Ovary (tissue), 9 donors: ENCODE data around the gene GNPTG. TPM values are rescaled to one million over a fixed set of nuclear protein-coding genes. Genes with fewer than 3 reads are reported as not detected.

ENCODE experiments used
- DNase-seq, 5 donors: peaks; one replicate each; pipeline ENCODE4 v3.0.0-alpha.2; 2019 to 2020
- H3K27ac ChIP-seq, 2 donors: fragments of 200-600 bp; one replicate each; pipeline versions ENCODE4 v1.5.1 to v1.8.0; 2019 to 2022
- H3K27me3 ChIP-seq: fragments of 200-600 bp; one replicate; pipeline ENCODE4 v1.8.0; 2022
- H3K36me3 ChIP-seq: fragments of 200-600 bp; sonication (generic); one replicate; pipeline ENCODE4 v1.5.1; 2019
- H3K4me1 ChIP-seq: one replicate; pipeline ENCODE4 v1.8.1; 2013; ENCODE audit warnings: mild to moderate bottlenecking, moderate library complexity; ENCODE audit not compliant: insufficient read depth
- H3K4me3 ChIP-seq: fragments of 200-600 bp; sonication (generic); one replicate; pipeline ENCODE4 v1.5.1; 2017
- H3K9me3 ChIP-seq, 2 donors: fragments of 200-600 bp in 1 of 2; sonication (generic) in 1 of 2; one replicate each; pipeline versions ENCODE4 v1.5.1 to v1.8.1; 2013 to 2019; ENCODE audit warnings: mild to moderate bottlenecking in 1 of 2, moderate library complexity in 1 of 2
- EP300 ChIP-seq: sonication (generic); formaldehyde crosslinking; IDR thresholded peaks from one replicate; pipeline ENCODE4 v1.6.1; 2017; ENCODE audit warnings: antibody characterized with exemption
- POLR2A ChIP-seq: fragments of 450-650 bp; IDR thresholded peaks from one replicate; pipeline ENCODE4 v1.6.1; 2017; ENCODE audit warnings: antibody characterized with exemption, mild to moderate bottlenecking, moderate library complexity
- WGBS, 3 donors: extraction: QIAGEN DNeasy Blood & Tissue Kit in 1 of 3; methylation state at CpG; one replicate each; pipeline versions ENCODE4 v1.1.5 to v1.1.7; 2013 to 2017; 5-methylcytosine and 5-hydroxymethylcytosine counted together
- intact Hi-C, 4 donors: fragments of 100-400 bp; cut with DNase I; formaldehyde crosslinking; loops; one replicate each; pipeline versions ENCODE4 v1.11.0 to v1.15.1; 2022 to 2023
- polyA plus RNA-seq, 2 donors: library from polyadenylated mRNA; stranded (reverse); fragments of 200-250 nt in 1 of 2; fragments of 350-450 nt in 1 of 2; fragmentation: Illumina TruSeq in 1 of 2; extraction: RNeasy Lipid Tissue Mini Kit (QIAGEN cat#74804) in 1 of 2; gene quantifications; one replicate each; pipeline ENCODE4 v1.2.3, GENCODE V29; 2013 to 2014
- total RNA-seq, 7 donors: library from RNA; depleted of rRNA in 2 of 7; stranded (reverse); fragments of >200 nt in 2 of 7; fragmentation: NEBNext Ultra II Directional in 3 of 7; extraction: Animal tissue kit (Norgen Biotek cat#: 25700) in 3 of 7; gene quantifications; one replicate each; pipeline versions ENCODE4 v1.1.0 to v1.2.4, GENCODE V29; 2016 to 2023
- TF ChIP-seq, protein P1 (sequence below), 3 donors: fragments of 450-650 bp in 2 of 3; fragments of 200-600 bp in 1 of 3; IDR thresholded peaks; one replicate each; pipeline versions ENCODE4 v1.5.1 to v1.8.0; 2016 to 2022; ENCODE audit warnings: antibody characterized with exemption in 3 of 3, mild to moderate bottlenecking in 1 of 3
- donor health status: DM: no; HTN: no; CAD: no; lungs with moderate emphysema.
- donor health status: DM: no; HTN: no; CAD: no.
- donor health status: Bipolar disorder and iron deficiency.
- donor health status: DM: yes; HTN: yes; CAD: no.
- donor health status: DM: no; HTN: no; CAD: no.
- donor health status: DM: yes; HTN: yes; CAD: no.

GNPTG gene
- total and polyA plus RNA-seq, 9 donors, result 26.0 to 68.1 (median 55.4) TPM

DNA sequence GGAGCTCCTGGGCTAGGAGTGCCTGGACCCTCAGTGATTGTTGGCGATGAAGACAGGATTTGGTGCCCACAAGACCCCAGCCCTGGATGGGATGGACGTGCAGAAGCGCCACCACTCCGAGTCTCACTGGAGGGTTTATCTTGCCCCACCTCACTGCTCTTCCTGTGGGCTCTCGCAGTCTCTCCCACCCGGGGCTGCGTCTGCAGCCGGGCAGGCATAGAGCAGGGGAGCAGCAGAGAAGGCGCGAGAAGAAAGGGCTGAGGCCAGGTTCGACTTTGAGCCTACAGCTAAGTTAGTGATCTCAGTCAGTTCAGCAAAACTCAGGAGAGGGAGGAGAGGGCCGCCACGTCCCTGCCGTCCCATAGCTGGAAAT, 35.7 kb upstream of the GNPTG start:
- Histone ChIP-seq H3K27me3 (no peaks in the 10 kb centered on the region), H3K27ac (no peak overlapping the region), H3K4me3 (no peak overlapping the region), H3K4me1 (peaks cover 24% of the 10 kb centered on the region), H3K9me3 (no peaks in the 10 kb centered on the region), H3K36me3 (no peaks in the 10 kb centered on the region)
- intact Hi-C loops, result no loop called here
- no peak for DNase-seq
- 78 to 85% (median 81%) methylated on average over 14 of the region's 14 CpGs for WGBS, 3 donors
- TF ChIP-seq EP300 (no peak), POLR2A (no peak)
- TF ChIP-seq, protein P1, sequence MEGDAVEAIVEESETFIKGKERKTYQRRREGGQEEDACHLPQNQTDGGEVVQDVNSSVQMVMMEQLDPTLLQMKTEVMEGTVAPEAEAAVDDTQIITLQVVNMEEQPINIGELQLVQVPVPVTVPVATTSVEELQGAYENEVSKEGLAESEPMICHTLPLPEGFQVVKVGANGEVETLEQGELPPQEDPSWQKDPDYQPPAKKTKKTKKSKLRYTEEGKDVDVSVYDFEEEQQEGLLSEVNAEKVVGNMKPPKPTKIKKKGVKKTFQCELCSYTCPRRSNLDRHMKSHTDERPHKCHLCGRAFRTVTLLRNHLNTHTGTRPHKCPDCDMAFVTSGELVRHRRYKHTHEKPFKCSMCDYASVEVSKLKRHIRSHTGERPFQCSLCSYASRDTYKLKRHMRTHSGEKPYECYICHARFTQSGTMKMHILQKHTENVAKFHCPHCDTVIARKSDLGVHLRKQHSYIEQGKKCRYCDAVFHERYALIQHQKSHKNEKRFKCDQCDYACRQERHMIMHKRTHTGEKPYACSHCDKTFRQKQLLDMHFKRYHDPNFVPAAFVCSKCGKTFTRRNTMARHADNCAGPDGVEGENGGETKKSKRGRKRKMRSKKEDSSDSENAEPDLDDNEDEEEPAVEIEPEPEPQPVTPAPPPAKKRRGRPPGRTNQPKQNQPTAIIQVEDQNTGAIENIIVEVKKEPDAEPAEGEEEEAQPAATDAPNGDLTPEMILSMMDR (IDR thresholded peaks at IDR 0.05), result no peak

- TF ChIP-seq EP300, result no peak
- TF ChIP-seq, protein P1 (IDR thresholded peaks at IDR 0.05), result no peak
- TF ChIP-seq POLR2A, result no peak
Measured at GRCh38 chr16:1317479-1318267, 34.1 kb upstream of the GNPTG start.

GRCh38 chr16:1318268-1318545, 33.5 kb upstream of the GNPTG start:
- Histone ChIP-seq H3K27me3 (no peaks in the 10 kb centered on the region), H3K4me3 (no peak overlapping the region), H3K4me1 (peaks cover 7% of the 10 kb centered on the region), H3K27ac (no peak overlapping the region), H3K36me3 (no peaks in the 10 kb centered on the region), H3K9me3 (no peaks in the 10 kb centered on the region)
- no peak for DNase-seq
- intact Hi-C loops, result no loop called here
- 74 to 79% (median 75%) methylated on average over 9 of the region's 9 CpGs for WGBS, 3 donors
- TF ChIP-seq POLR2A, result no peak

More at GRCh38 chr16:1317479-1318267, 34.1 kb upstream of the GNPTG start:
- intact Hi-C loops, result no loop called here
- Histone ChIP-seq H3K27ac (no peak overlapping the region), H3K4me3 (no peak overlapping the region), H3K4me1 (peaks cover 11% of the 10 kb centered on the region), H3K9me3 (no peaks in the 10 kb centered on the region), H3K27me3 (no peaks in the 10 kb centered on the region), H3K36me3 (no peaks in the 10 kb centered on the region)
- 79 to 82% (median 81%) methylated on average over 27 to 32 of the region's 32 CpGs for WGBS, 3 donors
- no peak for DNase-seq

DNA sequence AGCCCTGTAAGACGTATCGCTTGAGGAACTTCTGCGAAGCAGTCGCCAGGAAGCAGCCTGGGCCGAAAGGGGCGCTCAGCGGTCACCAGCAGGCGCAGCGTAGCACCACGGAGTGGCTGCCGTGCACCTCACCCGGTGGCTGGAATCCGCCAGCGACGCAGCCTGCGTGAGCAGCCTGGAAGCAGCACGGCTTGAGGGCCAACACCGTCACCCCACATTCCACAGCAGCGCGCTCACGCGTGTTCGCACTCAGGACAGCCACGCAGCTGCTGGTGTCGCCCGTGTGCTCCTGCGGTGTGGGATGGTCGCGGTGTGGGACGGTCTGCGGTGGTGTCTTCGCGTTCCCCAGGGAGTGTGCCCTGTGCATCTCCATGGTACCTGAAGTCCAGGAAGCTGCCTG, 32.7 kb upstream of the GNPTG start:
- no peaks in the 10 kb centered on the region for H3K27me3 ChIP-seq
- H3K36me3 ChIP-seq, result no peaks in the 10 kb centered on the region
- intact Hi-C loops, result no loop called here
- no peak overlapping the region for H3K4me3 ChIP-seq
- peaks cover 2% of the 10 kb centered on the region for H3K4me1 ChIP-seq
- H3K9me3 ChIP-seq, result no peaks in the 10 kb centered on the region
- no peak for DNase-seq
- TF ChIP-seq, protein P1 (IDR thresholded peaks at IDR 0.05), result no peak
- TF ChIP-seq POLR2A (no peak), EP300 (no peak)
- H3K27ac ChIP-seq, result no peak overlapping the region
- 88 to 91% (median 89%) methylated on average over 33 of the region's 33 CpGs for WGBS, 3 donors

DNA sequence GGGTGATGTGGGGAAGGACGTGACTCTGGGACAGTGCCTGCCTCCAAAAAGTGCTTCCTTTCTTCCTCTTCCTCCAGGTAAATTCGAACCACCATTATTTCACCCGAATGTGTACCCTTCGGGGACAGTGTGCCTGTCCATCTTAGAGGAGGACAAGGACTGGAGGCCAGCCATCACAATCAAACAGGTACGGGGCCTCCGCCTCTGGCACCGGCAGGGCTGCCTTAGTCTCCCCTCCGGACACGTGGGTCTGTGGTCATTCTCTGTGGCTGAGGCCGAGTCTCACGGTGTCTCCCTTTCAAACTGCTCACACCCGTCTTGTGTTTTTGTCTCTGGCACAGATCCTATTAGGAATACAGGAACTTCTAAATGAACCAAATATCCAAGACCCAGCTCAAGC, 31.6 kb upstream of the GNPTG start:
- DNase-seq, result no peak
- TF ChIP-seq, protein P1 (IDR thresholded peaks at IDR 0.05), result no peak
- TF ChIP-seq POLR2A (no peak), EP300 (no peak)
- intact Hi-C loops, result no loop called here

More for the DNA sequence above, 31.6 kb upstream of the GNPTG start:
- no peaks in the 10 kb centered on the region for H3K36me3 ChIP-seq
- no peak overlapping the region for H3K27ac ChIP-seq
- no peaks in the 10 kb centered on the region for H3K27me3 ChIP-seq
- no peaks in the 10 kb centered on the region for H3K9me3 ChIP-seq
- no peaks in the 10 kb centered on the region for H3K4me1 ChIP-seq
- 78 to 82% (median 81%) methylated on average over 12 of the region's 12 CpGs for WGBS, 3 donors
- H3K4me3 ChIP-seq, result no peak overlapping the region
